PC-9 (cell line): ENCODE results near the gene RER1. TPM values are rescaled to one million over a fixed set of nuclear protein-coding genes. Genes with fewer than 3 reads are reported as not detected.

Experiments
- BruUV-seq: library from RNA; stranded (reverse); fragments of 400-500 nt; replicated peaks from 2 replicates; lab custom pipeline; 2021; lab: Mats Ljungman, UMichigan
- CTCF ChIA-PET: fragments of 300-600 bp; sonication (Branson Sonifier 250); formaldehyde crosslinking; loops from one replicate; lab custom pipeline; 2022; ENCODE audit warnings: antibody characterized with exemption; lab: Charles Lee
- POLR2A ChIA-PET: fragments of 300-600 bp; sonication (Branson Sonifier 250); formaldehyde crosslinking; loops from one replicate; lab custom pipeline; 2022; ENCODE audit warnings: antibody characterized with exemption; ENCODE audit not compliant: unreplicated experiment; lab: Charles Lee
- DNase-seq, 2 experiments: peaks; one replicate each; pipeline versions ENCODE4 v3.0.0 to v3.0.0-alpha.2; 2015 to 2022; ENCODE audit warnings: mixed read lengths in 1 of 2
- H2AFZ ChIP-seq: fragments of 200-600 bp; sonication (generic); 2 replicates; pipeline ENCODE4 v1.8.1; 2017; ENCODE audit warnings: antibody characterized with exemption
- H3F3A ChIP-seq: fragments of 200-600 bp; sonication (generic); 2 replicates; pipeline ENCODE4 v1.8.1; 2017; ENCODE audit warnings: antibody characterized with exemption, mild to moderate bottlenecking, low read depth; ENCODE audit not compliant: insufficient read depth
- H3K27ac ChIP-seq: fragments of 200-600 bp; sonication (generic); 2 replicates; pipeline ENCODE4 v1.6.1; 2016; ENCODE audit warnings: mixed run types
- H3K27me3 ChIP-seq: fragments of 200-600 bp; sonication (generic); 2 replicates; pipeline ENCODE4 v1.6.1; 2016; ENCODE audit warnings: low read depth, mixed run types; ENCODE audit not compliant: insufficient read depth
- H3K36me3 ChIP-seq: fragments of 200-600 bp; sonication (generic); 2 replicates; pipeline ENCODE4 v1.6.1; 2016; ENCODE audit warnings: low read depth, mixed run types
- H3K4me1 ChIP-seq: fragments of 200-600 bp; sonication (generic); replicated peaks from 2 replicates; pipeline ENCODE4 v1.6.1; 2016; ENCODE audit warnings: mixed run types; ENCODE audit not compliant: insufficient read depth
- H3K4me2 ChIP-seq: fragments of 200-600 bp; sonication (generic); 2 replicates; pipeline ENCODE4 v1.6.1; 2017; ENCODE audit warnings: mixed run types
- H3K4me3 ChIP-seq: fragments of 200-600 bp; sonication (generic); 2 replicates; pipeline ENCODE4 v1.6.1; 2016; ENCODE audit warnings: mixed run types
- H3K79me2 ChIP-seq: fragments of 200-600 bp; sonication (generic); 2 replicates; pipeline ENCODE4 v1.6.1; 2017; ENCODE audit warnings: low read depth, mixed run types
- H3K9me2 ChIP-seq: fragments of 200-600 bp; sonication (generic); 2 replicates; pipeline ENCODE4 v1.8.1; 2017; ENCODE audit warnings: mild to moderate bottlenecking; ENCODE audit not compliant: insufficient read depth
- H3K9me3 ChIP-seq: fragments of 200-600 bp; sonication (generic); 2 replicates; pipeline ENCODE4 v1.8.1; 2016; ENCODE audit warnings: low read depth; ENCODE audit not compliant: insufficient read depth
- H4K20me1 ChIP-seq: fragments of 200-600 bp; sonication (generic); 2 replicates; pipeline ENCODE4 v1.8.1; 2017; ENCODE audit not compliant: insufficient read depth
- CTCF ChIP-seq: fragments of 200-600 bp; sonication (generic); conservative IDR thresholded peaks from 2 replicates; pipeline ENCODE4 v1.6.1; 2017; ENCODE audit warnings: mixed run types, antibody characterized with exemption, mild to moderate bottlenecking, moderate library complexity
- EZH2 ChIP-seq: fragments of 200-600 bp; sonication (generic); IDR thresholded peaks from 2 replicates; pipeline ENCODE4 v1.8.0; 2017; ENCODE audit warnings: antibody characterized with exemption, low read depth
- intact Hi-C: fragments of 100-400 bp; cut with micrococcal nuclease; formaldehyde crosslinking; loops from one replicate; pipeline ENCODE4 v1.10.0; 2022; ENCODE audit not compliant: unreplicated experiment
- total RNA-seq: library from RNA; stranded (reverse); gene quantifications from 2 replicates; pipeline ENCODE4 v1.2.3, GENCODE V29; 2021

The RER1 gene
- total RNA-seq, 1 experiment from 2014 or later, result 131 TPM

DNA sequence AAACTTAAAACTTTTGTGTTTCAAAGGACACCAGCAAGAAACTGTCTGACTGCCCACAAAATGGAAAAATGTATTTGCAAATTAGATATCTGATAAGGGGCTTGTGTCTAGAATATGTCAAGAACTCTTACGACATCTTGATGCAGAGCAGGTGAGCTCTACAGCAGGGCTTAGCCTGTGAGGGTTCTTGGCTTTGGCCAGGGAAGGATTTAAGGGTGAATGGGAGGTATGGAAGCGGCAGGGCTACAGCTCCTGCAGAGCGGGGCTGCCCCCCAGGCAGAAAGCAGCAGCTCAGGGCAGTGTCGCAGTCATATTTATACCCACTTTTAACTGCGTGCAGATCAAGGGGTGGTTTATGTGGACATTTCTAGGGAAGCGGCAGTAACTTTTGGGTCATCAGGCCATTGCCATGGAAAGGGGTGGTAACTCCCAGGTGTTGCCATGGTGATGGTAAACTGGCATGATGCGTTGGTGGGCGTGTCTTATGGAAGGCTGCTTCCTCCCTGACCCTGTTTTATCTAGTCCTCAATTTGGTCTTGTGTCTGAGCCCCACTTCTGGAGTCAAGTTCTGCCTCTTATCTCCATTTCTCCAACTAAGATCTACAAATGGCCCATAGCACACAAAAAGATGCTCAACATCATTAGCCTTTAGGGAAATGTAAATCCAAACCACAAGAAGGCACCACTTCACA lies 23.4 kb upstream of the RER1 start:
- H2AFZ ChIP-seq, result no peak overlapping the region
- BruUV-seq, result no TSS peak
- no peak overlapping the region for H3K4me3 ChIP-seq
- H3F3A ChIP-seq, result no peaks in the 10 kb centered on the region
- no peaks in the 10 kb centered on the region for H3K27me3 ChIP-seq
- no peaks in the 10 kb centered on the region; the same call in 1 of the 2 replicates for H3K4me1 ChIP-seq
- TF ChIP-seq CTCF (no peak), EZH2 (no peak)
- POLR2A ChIA-PET, result no interaction called here
- H4K20me1 ChIP-seq, result no peaks in the 10 kb centered on the region
- no peaks in the 10 kb centered on the region for H3K36me3 ChIP-seq
- intact Hi-C loops, result no loop called here
- H3K9me2 ChIP-seq, result no peaks in the 10 kb centered on the region
- H3K4me2 ChIP-seq, result no peak overlapping the region
- H3K27ac ChIP-seq, result no peak overlapping the region
- peak in 1 of 2 experiments; percentile 20 for DNase-seq
- peaks cover 7% of the 10 kb centered on the region; the same call in 1 of the 2 replicates for H3K9me3 ChIP-seq
- CTCF ChIA-PET, result interaction anchor here (0.6 kb wide), 2 partner anchors 18 to 66 kb away, joined by 3 to 7 read pairs; no protein-coding TSS in a partner anchor
- H3K79me2 ChIP-seq, result no peaks in the 10 kb centered on the region

DNA sequence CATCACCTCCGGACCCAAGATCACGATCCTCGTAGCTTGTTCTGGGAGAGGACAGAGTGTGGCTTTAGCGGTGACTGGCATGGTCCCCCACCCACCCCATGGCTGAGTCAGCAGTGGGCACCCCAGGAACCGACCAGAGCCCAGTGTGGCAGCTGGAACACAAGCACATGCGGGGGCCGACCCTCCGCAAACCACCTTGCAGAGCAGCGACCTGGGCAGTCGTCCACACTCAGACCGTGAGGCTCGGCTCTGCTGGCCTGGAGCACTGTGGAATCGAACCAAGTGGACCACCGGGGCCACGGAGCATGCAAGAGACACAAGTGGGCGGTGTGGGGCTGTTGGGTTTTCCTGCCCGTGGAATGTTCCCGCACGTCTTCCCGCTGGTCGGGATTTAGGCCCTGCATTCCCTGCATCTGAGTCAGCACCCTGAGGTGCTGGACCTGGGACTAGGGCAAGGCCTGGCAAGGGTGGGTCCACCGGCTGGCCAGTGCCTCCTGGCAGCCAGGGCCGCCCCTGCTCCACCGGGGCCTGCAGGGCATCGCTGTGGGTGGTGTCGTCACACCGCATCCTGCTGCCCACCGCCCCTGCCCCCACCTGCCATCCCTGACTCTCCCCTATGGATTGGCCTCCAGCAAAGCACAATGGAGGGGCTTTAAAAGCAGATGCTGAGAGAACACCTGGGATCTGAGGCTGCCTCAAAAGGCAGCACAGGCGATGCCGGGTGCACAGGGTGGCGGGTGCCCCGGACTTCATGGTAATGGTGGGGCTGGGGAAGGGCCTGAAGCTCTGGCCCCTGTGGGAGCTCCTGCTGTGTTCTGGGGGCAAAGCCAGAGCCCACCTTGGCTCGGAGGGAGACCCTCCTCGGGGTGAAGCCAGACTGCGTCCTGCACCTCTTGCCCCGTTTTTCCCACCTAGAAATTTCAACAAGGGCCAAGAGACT lies 18.8 kb upstream of the RER1 start:
- ChIA-PET POLR2A (no interaction called here), CTCF (no interaction called here)
- Histone ChIP-seq H2AFZ (no peak overlapping the region), H3K4me3 (no peak overlapping the region), H3K27ac (no peak overlapping the region), H3F3A (no peaks in the 10 kb centered on the region), H3K4me2 (no peak overlapping the region), H3K27me3 (no peaks in the 10 kb centered on the region), H4K20me1 (no peaks in the 10 kb centered on the region), H3K36me3 (no peaks in the 10 kb centered on the region), H3K79me2 (no peaks in the 10 kb centered on the region), H3K4me1 (no peaks in the 10 kb centered on the region; the same call in 1 of the 2 replicates), H3K9me2 (no peaks in the 10 kb centered on the region), H3K9me3 (no peaks in the 10 kb centered on the region)
- intact Hi-C loops, result no loop called here
- no peak for TF ChIP-seq CTCF
- no peak for TF ChIP-seq EZH2
- no TSS peak for BruUV-seq
- peak; percentile 24 to 40 for DNase-seq

DNA sequence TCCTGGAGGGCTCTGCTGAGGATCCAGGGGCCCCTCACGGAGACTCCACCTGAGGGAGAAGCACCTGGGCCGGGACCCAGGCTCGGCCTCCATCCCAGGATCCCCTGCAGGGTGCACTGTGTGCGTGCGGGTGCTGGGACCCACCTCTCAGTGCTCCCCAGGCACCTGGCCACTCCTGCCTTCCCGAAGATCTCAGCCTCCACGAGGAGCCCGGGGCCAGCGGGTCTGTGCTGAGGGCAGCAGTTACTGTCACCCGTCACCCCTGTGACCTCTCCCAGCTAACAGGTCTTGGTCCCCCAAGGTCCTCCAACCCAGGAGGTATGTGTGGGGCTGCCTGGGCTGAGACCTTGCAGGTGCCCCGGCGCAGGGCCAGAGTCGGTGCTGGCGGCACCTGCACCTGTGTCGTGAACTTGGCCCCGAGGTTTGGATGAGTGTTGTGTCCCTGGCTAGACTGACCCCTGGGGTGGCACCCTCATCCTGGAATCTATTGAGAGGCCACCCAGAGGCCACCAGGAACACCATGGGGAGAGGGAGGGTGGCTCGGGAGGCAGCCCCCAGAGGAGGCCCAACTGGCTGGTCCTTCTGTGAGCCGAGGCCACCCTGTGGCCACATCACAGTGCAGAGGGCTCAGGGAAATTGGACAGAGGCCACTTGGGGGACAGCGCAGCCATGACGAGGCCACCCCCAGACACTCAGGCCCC lies 17.9 kb upstream of the RER1 start:
- Histone ChIP-seq H3K27me3 (no peaks in the 10 kb centered on the region), H3K4me3 (no peak overlapping the region), H4K20me1 (no peaks in the 10 kb centered on the region), H3K36me3 (no peaks in the 10 kb centered on the region), H3K79me2 (no peaks in the 10 kb centered on the region), H2AFZ (no peak overlapping the region), H3K4me1 (no peaks in the 10 kb centered on the region; the same call in 1 of the 2 replicates), H3K9me3 (no peaks in the 10 kb centered on the region), H3F3A (no peaks in the 10 kb centered on the region), H3K27ac (no peak overlapping the region), H3K4me2 (no peak overlapping the region), H3K9me2 (no peaks in the 10 kb centered on the region)
- DNase-seq, result peak in 1 of 2 experiments; percentile 29
- TF ChIP-seq CTCF (no peak), EZH2 (no peak)
- intact Hi-C loops, result no loop called here
- CTCF ChIA-PET, result no interaction called here
- POLR2A ChIA-PET, result no interaction called here
- BruUV-seq, result no TSS peak
